H1 (cell line): ENCODE data around the gene NRIP2.

Experiments
- CBX5 ChIP-seq: fragments of 300-800, 300-1000 bp; sonication (generic); IDR thresholded peaks from 2 replicates; pipeline ENCODE4 v1.7.1; 2016; ENCODE audit warnings: antibody characterized with exemption, low read length, low read depth
- CTCF ChIP-seq, 3 experiments: IDR thresholded peaks; 1 replicate in 2 of 3; 2 replicates in 1 of 3; pipeline versions ENCODE4 v1.5.1 to v1.6.1; 2011; ENCODE audit warnings: low read length in 3 of 3, mild to moderate bottlenecking in 3 of 3, inconsistent platforms in 2 of 3, low read depth in 1 of 3, moderate library complexity in 1 of 3; ENCODE audit not compliant: insufficient read depth in 1 of 3; ENCODE audit errors: control extremely low read depth in 1 of 3
- EGR1 ChIP-seq: IDR thresholded peaks from 2 replicates; pipeline ENCODE4 v1.6.1; 2011; ENCODE audit warnings: low read depth, low read length, borderline replicate concordance
- EZH2 ChIP-seq: fragments of 200-600 bp; sonication (generic); IDR thresholded peaks from 2 replicates; pipeline ENCODE4 v1.7.1; 2012; ENCODE audit warnings: low read depth, mild to moderate bottlenecking, moderate library complexity, low read length, inconsistent platforms; ENCODE audit not compliant: severe bottlenecking
- GTF2F1 ChIP-seq: IDR thresholded peaks from 2 replicates; pipeline ENCODE4 v1.6.1; 2012; ENCODE audit warnings: low read depth, low read length, improper control_type of control experiment, borderline replicate concordance
- JUN ChIP-seq: IDR thresholded peaks from 2 replicates; pipeline ENCODE4 v1.6.1; 2011; ENCODE audit warnings: low read depth, mild to moderate bottlenecking, improper control_type of control experiment, low read length
- JUND ChIP-seq: IDR thresholded peaks from 2 replicates; pipeline ENCODE4 v1.6.1; 2011; ENCODE audit warnings: mild to moderate bottlenecking, improper control_type of control experiment, low read length
- POLR2A ChIP-seq, 2 experiments: IDR thresholded peaks; 1 replicate in 1 of 2; 2 replicates in 1 of 2; pipeline ENCODE4 v1.6.1; 2011; ENCODE audit warnings: low read depth in 2 of 2, low read length in 2 of 2, mild to moderate bottlenecking in 2 of 2; ENCODE audit errors: control extremely low read depth in 1 of 2
- RFX5 ChIP-seq: IDR thresholded peaks from 2 replicates; pipeline ENCODE4 v1.6.1; 2011; ENCODE audit warnings: low read depth, low read length, improper control_type of control experiment, borderline replicate concordance
- SUZ12 ChIP-seq: fragments of 200-600 bp; sonication (generic); IDR thresholded peaks from 2 replicates; pipeline ENCODE4 v1.6.1; 2012; ENCODE audit warnings: mild to moderate bottlenecking, inconsistent platforms, low read length, moderate library complexity, mixed read lengths
- YY1 ChIP-seq: IDR thresholded peaks from 2 replicates; pipeline ENCODE4 v1.6.1; 2011; ENCODE audit warnings: low read depth, mild to moderate bottlenecking, low read length
- TF ChIP-seq, protein P1 (sequence below): IDR thresholded peaks from 2 replicates; pipeline ENCODE4 v1.6.1; 2011; ENCODE audit warnings: low read length, improper control_type of control experiment

DNA sequence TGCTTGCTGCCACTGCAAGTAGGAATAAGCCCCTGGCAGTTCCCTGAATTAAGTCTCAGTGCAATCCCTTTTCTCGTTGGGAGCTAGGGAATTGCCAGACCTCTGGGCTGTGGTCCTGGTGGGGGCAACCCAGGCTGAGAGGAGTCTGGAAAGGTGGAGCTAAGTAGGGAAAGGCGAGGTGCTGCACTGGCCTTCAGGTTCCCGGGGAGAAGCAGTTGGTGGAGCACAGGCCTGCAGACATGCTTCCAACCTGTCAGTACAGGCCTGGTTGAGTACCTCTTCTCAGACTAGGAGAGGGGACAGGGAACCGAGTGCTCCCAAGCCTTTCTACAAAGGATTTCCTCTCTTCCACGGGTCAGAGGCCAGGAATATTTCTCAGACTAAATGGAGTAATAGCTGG lies 1.5 kb downstream of the NRIP2 start:
- TF ChIP-seq JUN: no peak
- no peak for TF ChIP-seq CTCF (IDR thresholded peaks at IDR 0.05; ENCODE audit: control extremely low read depth in 1 of 3, insufficient read depth in 1 of 3, low read depth in 1 of 3, low read length in 3 of 3)
- TF ChIP-seq EGR1: no peak
- no peak for TF ChIP-seq POLR2A (IDR thresholded peaks at IDR 0.05; ENCODE audit: control extremely low read depth in 1 of 2, low read depth in 2 of 2, low read length in 2 of 2)
- TF ChIP-seq EZH2: no peak
- no peak for TF ChIP-seq SUZ12
- no peak for TF ChIP-seq GTF2F1
- no peak for TF ChIP-seq RFX5
- TF ChIP-seq, protein P1, sequence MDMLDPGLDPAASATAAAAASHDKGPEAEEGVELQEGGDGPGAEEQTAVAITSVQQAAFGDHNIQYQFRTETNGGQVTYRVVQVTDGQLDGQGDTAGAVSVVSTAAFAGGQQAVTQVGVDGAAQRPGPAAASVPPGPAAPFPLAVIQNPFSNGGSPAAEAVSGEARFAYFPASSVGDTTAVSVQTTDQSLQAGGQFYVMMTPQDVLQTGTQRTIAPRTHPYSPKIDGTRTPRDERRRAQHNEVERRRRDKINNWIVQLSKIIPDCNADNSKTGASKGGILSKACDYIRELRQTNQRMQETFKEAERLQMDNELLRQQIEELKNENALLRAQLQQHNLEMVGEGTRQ: no peak
- TF ChIP-seq YY1: no peak
- TF ChIP-seq CBX5: no peak
- TF ChIP-seq JUND: no peak
